ENCODE data around the gene MEG3. TPM values are rescaled to one million over a fixed set of nuclear protein-coding genes. Genes with fewer than 3 reads are reported as not detected.

Gene MEG3
- total RNA-seq, 5 donors from 2014 or later (not counting 1 experiment from before 2014, with no cell fraction given): 2.3 to 3.4 (median 2.4) TPM; not detected in 2

- ChIA-PET CTCF (no interaction called here), POLR2A (no interaction called here)
- Mint-ChIP-seq H3K9me3 (no peaks in the 10 kb centered on the region), H3K4me1 (no peaks in the 10 kb centered on the region), H3K27ac (no peak overlapping the region), H3K4me3 (no peak overlapping the region), H3K36me3 (no peaks in the 10 kb centered on the region), H3K27me3 (peaks cover 4 to 17% of the 10 kb centered on the region in 2 donors)
- DNase-seq (no peak), ATAC-seq (replicated peaks in 1 of 4) (no peak)
- H3K36me3 ChIP-seq (ENCODE audit: control insufficient read depth in 2 of 2, extremely low read depth in 1 of 2, insufficient read depth in 1 of 2, low read length in 1 of 2): no peaks in the 10 kb centered on the region
- H3K27me3 ChIP-seq (replicated peaks in 1 of 2; ENCODE audit: control insufficient read depth in 2 of 2, extremely low read depth in 1 of 2, insufficient read depth in 2 of 2, low read length in 1 of 2): peaks cover 0 to 35% of the 10 kb centered on the region in 2 experiments
- H3K9me3 ChIP-seq: no peaks in the 10 kb centered on the region
- WGBS (ENCODE audit: insufficient coverage): 75% methylated on average over 13 of the region's 17 CpGs
- no peaks in the 10 kb centered on the region for H3K4me1 ChIP-seq (ENCODE audit: control insufficient read depth in 1 of 2, extremely low read depth in 1 of 2, insufficient read depth in 2 of 2, low read length in 2 of 2)
- no peak overlapping the region for H3K4me3 ChIP-seq (ENCODE audit: control insufficient read depth in 1 of 2, extremely low read depth in 1 of 2, low read length in 1 of 2)
- no peak overlapping the region for H3K27ac ChIP-seq (ENCODE audit: low read length)
Observed at GRCh38 chr14:100857923-100858837, 32.3 kb downstream of the MEG3 start.

- Histone ChIP-seq H3K27ac (ENCODE audit: low read length) (no peak overlapping the region), H3K4me1 (ENCODE audit: control insufficient read depth in 1 of 2, extremely low read depth in 1 of 2, insufficient read depth in 2 of 2, low read length in 2 of 2) (no peaks in the 10 kb centered on the region), H3K4me3 (ENCODE audit: control insufficient read depth in 1 of 2, extremely low read depth in 1 of 2, low read length in 1 of 2) (no peak overlapping the region), H3K27me3 (replicated peaks in 1 of 2; ENCODE audit: control insufficient read depth in 2 of 2, extremely low read depth in 1 of 2, insufficient read depth in 2 of 2, low read length in 1 of 2) (peaks cover 0 to 35% of the 10 kb centered on the region in 2 experiments), H3K9me3 (no peaks in the 10 kb centered on the region), H3K36me3 (ENCODE audit: control insufficient read depth in 2 of 2, extremely low read depth in 1 of 2, insufficient read depth in 1 of 2, low read length in 1 of 2) (no peaks in the 10 kb centered on the region)
- H3K4me1 Mint-ChIP-seq: no peaks in the 10 kb centered on the region
- DNase-seq (no peak), ATAC-seq (replicated peaks in 1 of 4) (no peak)
- peaks cover 4 to 17% of the 10 kb centered on the region in 2 donors for H3K27me3 Mint-ChIP-seq
- no peaks in the 10 kb centered on the region for H3K36me3 Mint-ChIP-seq
- WGBS (ENCODE audit: insufficient coverage): 70% methylated on average over 6 of the region's 8 CpGs
- no peak overlapping the region for H3K4me3 Mint-ChIP-seq
- ChIA-PET CTCF (no interaction called here), POLR2A (no interaction called here)
- no peaks in the 10 kb centered on the region for H3K9me3 Mint-ChIP-seq
- H3K27ac Mint-ChIP-seq: no peak overlapping the region
Observed at GRCh38 chr14:100858838-100859220, 32.9 kb downstream of the MEG3 start.

- WGBS (ENCODE audit: insufficient coverage): 87% methylated on average over 17 of the region's 18 CpGs
- no peaks in the 10 kb centered on the region for H3K36me3 ChIP-seq (ENCODE audit: control insufficient read depth in 2 of 2, extremely low read depth in 1 of 2, insufficient read depth in 1 of 2, low read length in 1 of 2)
- POLR2A ChIA-PET: no interaction called here
- DNase-seq (no peak), ATAC-seq (replicated peaks in 1 of 4) (no peak)
- H3K36me3 Mint-ChIP-seq: no peaks in the 10 kb centered on the region
- no peak overlapping the region for H3K4me3 ChIP-seq (ENCODE audit: control insufficient read depth in 1 of 2, extremely low read depth in 1 of 2, low read length in 1 of 2)
- no peak overlapping the region for H3K4me3 Mint-ChIP-seq
- no peaks in the 10 kb centered on the region for H3K9me3 Mint-ChIP-seq
- no peak overlapping the region for H3K27ac Mint-ChIP-seq
- peaks cover 0 to 40% of the 10 kb centered on the region in 2 experiments for H3K27me3 ChIP-seq (replicated peaks in 1 of 2; ENCODE audit: control insufficient read depth in 2 of 2, extremely low read depth in 1 of 2, insufficient read depth in 2 of 2, low read length in 1 of 2)
- CTCF ChIA-PET: no interaction called here
- H3K4me1 ChIP-seq (ENCODE audit: control insufficient read depth in 1 of 2, extremely low read depth in 1 of 2, insufficient read depth in 2 of 2, low read length in 2 of 2): no peaks in the 10 kb centered on the region
- H3K27ac ChIP-seq (ENCODE audit: low read length): no peak overlapping the region
- peaks cover 4 to 17% of the 10 kb centered on the region in 2 donors for H3K27me3 Mint-ChIP-seq
- no peaks in the 10 kb centered on the region for H3K4me1 Mint-ChIP-seq
- H3K9me3 ChIP-seq: no peaks in the 10 kb centered on the region
Observed at GRCh38 chr14:100859781-100860180, 33.9 kb downstream of the MEG3 start.

GRCh38 chr14:100860556-100861187 is 34.8 kb downstream of the MEG3 start:
- H3K9me3 ChIP-seq: no peaks in the 10 kb centered on the region
- H3K4me1 ChIP-seq (ENCODE audit: control insufficient read depth in 1 of 2, extremely low read depth in 1 of 2, insufficient read depth in 2 of 2, low read length in 2 of 2): no peaks in the 10 kb centered on the region
- no peak for DNase-seq
- no peaks in the 10 kb centered on the region for H3K4me1 Mint-ChIP-seq
- no peak overlapping the region for H3K27ac Mint-ChIP-seq
- no peak overlapping the region for H3K4me3 Mint-ChIP-seq
- ChIA-PET CTCF (no interaction called here), POLR2A (no interaction called here)
- no peak overlapping the region for H3K27ac ChIP-seq (ENCODE audit: low read length)
- no peaks in the 10 kb centered on the region for H3K36me3 ChIP-seq (ENCODE audit: control insufficient read depth in 2 of 2, extremely low read depth in 1 of 2, insufficient read depth in 1 of 2, low read length in 1 of 2)
- H3K27me3 Mint-ChIP-seq: peaks cover 4 to 17% of the 10 kb centered on the region in 2 donors
- H3K36me3 Mint-ChIP-seq: no peaks in the 10 kb centered on the region
- H3K9me3 Mint-ChIP-seq: no peaks in the 10 kb centered on the region
- H3K27me3 ChIP-seq (replicated peaks in 1 of 2; ENCODE audit: control insufficient read depth in 2 of 2, extremely low read depth in 1 of 2, insufficient read depth in 2 of 2, low read length in 1 of 2): peaks cover 0 to 40% of the 10 kb centered on the region in 2 experiments
- H3K4me3 ChIP-seq (ENCODE audit: control insufficient read depth in 1 of 2, extremely low read depth in 1 of 2, low read length in 1 of 2): no peak overlapping the region
- WGBS (ENCODE audit: insufficient coverage): 77% methylated on average over 11 of the region's 19 CpGs
- ATAC-seq (replicated peaks in 1 of 4): no peak

- ATAC-seq (replicated peaks in 1 of 4): no peak
Observed at GRCh38 chr14:100861188-100861936, 35.4 kb downstream of the MEG3 start.

GRCh38 chr14:100861937-100862247 is 36.0 kb downstream of the MEG3 start:
- ATAC-seq (replicated peaks in 1 of 4) (no peak), DNase-seq (no peak)
- H3K4me1 Mint-ChIP-seq: no peaks in the 10 kb centered on the region
- no peaks in the 10 kb centered on the region for H3K9me3 Mint-ChIP-seq
- Histone ChIP-seq H3K4me3 (ENCODE audit: control insufficient read depth in 1 of 2, extremely low read depth in 1 of 2, low read length in 1 of 2) (no peak overlapping the region), H3K27me3 (replicated peaks in 1 of 2; ENCODE audit: control insufficient read depth in 2 of 2, extremely low read depth in 1 of 2, insufficient read depth in 2 of 2, low read length in 1 of 2) (peaks cover 0 to 47% of the 10 kb centered on the region in 2 experiments), H3K36me3 (ENCODE audit: control insufficient read depth in 2 of 2, extremely low read depth in 1 of 2, insufficient read depth in 1 of 2, low read length in 1 of 2) (no peaks in the 10 kb centered on the region), H3K27ac (ENCODE audit: low read length) (no peak overlapping the region), H3K9me3 (no peaks in the 10 kb centered on the region), H3K4me1 (ENCODE audit: control insufficient read depth in 1 of 2, extremely low read depth in 1 of 2, insufficient read depth in 2 of 2, low read length in 2 of 2) (no peaks in the 10 kb centered on the region)
- POLR2A ChIA-PET: no interaction called here
- H3K4me3 Mint-ChIP-seq: no peak overlapping the region
- H3K27me3 Mint-ChIP-seq: peaks cover 4 to 19% of the 10 kb centered on the region in 2 donors
- H3K36me3 Mint-ChIP-seq: no peaks in the 10 kb centered on the region
- WGBS (ENCODE audit: insufficient coverage): 80% methylated on average over 2 of the region's 2 CpGs
- H3K27ac Mint-ChIP-seq: no peak overlapping the region
- CTCF ChIA-PET: no interaction called here

More at GRCh38 chr14:100861188-100861936, 35.4 kb downstream of the MEG3 start:
- H3K4me1 Mint-ChIP-seq: no peaks in the 10 kb centered on the region
- H3K27ac Mint-ChIP-seq: no peak overlapping the region
- Histone ChIP-seq H3K4me1 (ENCODE audit: control insufficient read depth in 1 of 2, extremely low read depth in 1 of 2, insufficient read depth in 2 of 2, low read length in 2 of 2) (no peaks in the 10 kb centered on the region), H3K27me3 (replicated peaks in 1 of 2; ENCODE audit: control insufficient read depth in 2 of 2, extremely low read depth in 1 of 2, insufficient read depth in 2 of 2, low read length in 1 of 2) (peaks cover 0 to 41% of the 10 kb centered on the region in 2 experiments), H3K36me3 (ENCODE audit: control insufficient read depth in 2 of 2, extremely low read depth in 1 of 2, insufficient read depth in 1 of 2, low read length in 1 of 2) (no peaks in the 10 kb centered on the region), H3K9me3 (no peaks in the 10 kb centered on the region), H3K4me3 (ENCODE audit: control insufficient read depth in 1 of 2, extremely low read depth in 1 of 2, low read length in 1 of 2) (no peak overlapping the region), H3K27ac (ENCODE audit: low read length) (no peak overlapping the region)
- no peak for DNase-seq
- 87% methylated on average over 11 of the region's 16 CpGs for WGBS (ENCODE audit: insufficient coverage)
- no peaks in the 10 kb centered on the region for H3K36me3 Mint-ChIP-seq
- CTCF ChIA-PET: no interaction called here
- peaks cover 4 to 19% of the 10 kb centered on the region in 2 donors for H3K27me3 Mint-ChIP-seq
- H3K9me3 Mint-ChIP-seq: no peaks in the 10 kb centered on the region
- POLR2A ChIA-PET: no interaction called here
- no peak overlapping the region for H3K4me3 Mint-ChIP-seq

Measured in T-cell (primary cell).